GM18870 (cell line): ENCODE results near the gene MORN2.
A peak's percentile ranks its signal among the peaks of the same experiment; 100 is the strongest.
"Not testable (repeated sequence)": the region's sequence is repeated elsewhere in the genome, so short reads cannot be mapped to it uniquely, and the experiment has no call there.

ENCODE experiments used
- ATAC-seq: cut with Tn5 transposase; IDR thresholded peaks from one replicate; pipeline ENCODE4 v1.9.1; 2021; ENCODE audit warnings: moderate library complexity; ENCODE audit not compliant: unreplicated experiment

The MORN2 gene

DNA sequence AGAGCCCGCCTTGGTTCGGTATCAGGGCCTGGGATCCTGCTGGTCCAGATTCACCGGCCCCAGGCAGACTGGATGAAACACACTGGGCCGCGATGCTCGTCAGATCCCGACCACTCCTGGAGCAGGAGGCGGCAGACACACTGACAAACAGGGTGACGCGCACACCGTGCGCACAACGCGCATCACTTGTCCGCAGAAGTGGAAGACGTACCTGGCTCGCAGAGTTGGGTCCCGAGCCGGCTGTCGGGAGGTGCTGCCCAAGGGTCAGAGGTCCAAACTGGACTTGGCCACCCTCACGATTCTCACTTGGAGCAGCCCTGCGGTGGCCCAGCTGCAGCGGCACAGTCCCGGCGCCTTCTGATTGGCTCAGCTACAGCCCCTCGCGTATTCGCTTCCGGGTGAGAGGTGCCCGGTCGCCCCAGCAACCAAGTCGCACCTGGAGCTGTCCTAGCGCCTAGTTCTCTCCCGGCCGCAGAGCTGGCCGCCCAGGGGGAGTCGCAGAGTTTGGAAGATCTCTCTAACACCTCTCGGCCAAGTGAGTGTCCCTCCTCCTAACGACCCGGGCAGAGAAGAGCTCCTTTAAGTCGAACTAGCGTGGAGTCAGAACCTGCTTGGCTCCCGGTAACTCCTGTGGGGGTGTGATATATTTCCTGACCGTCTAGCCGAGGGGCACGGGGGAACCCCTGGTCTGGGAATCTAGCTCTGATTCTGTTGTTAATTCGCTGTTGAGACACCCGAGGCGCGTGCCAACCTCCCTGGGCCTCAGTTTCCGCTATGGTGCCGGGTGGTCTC, at the start of gene MORN2, which contains the start of gene DHX57:
Gene MORN2 (plus strand): TSS at position 401 of the 792 bp plus-strand sequence.
Gene DHX57 (minus strand): TSS at position 359 of the 792 bp plus-strand sequence. CDS start 7,529 bp downstream, outside the sequence.
- ATAC-seq: peak; percentile 97

DNA sequence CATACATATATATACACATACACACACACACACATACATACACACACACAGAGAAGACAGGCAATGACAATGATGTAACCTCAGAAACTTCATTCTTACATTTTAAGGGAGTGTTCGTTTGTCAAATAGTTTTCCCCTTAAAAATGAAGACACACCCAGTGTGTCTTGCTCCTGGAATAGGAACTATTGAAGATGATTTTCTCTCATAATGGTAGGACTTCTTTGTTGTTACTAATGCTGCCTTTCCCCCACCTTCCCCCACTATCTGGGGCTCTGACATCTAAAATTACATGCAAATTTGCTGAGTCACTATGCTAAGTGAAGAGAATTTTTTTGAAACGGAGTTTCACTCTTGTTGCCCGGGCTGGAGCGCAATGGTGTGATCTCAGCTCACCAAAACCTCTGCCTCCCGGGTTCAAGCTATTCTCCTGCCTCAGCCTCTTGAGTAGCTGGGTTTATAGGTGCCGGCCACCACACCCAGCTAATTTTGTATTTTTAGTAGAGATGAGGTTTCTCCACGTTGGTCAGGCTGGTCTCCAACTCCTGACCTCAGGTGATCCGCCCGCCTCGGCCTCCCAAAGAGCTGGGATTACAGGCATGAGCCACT, 48.1 kb upstream of the MORN2 start:
- ATAC-seq: not testable (repeated sequence)

GRCh38 chr2:38828460-38828859, 47.3 kb upstream of the MORN2 start:
- no peak for ATAC-seq

DNA sequence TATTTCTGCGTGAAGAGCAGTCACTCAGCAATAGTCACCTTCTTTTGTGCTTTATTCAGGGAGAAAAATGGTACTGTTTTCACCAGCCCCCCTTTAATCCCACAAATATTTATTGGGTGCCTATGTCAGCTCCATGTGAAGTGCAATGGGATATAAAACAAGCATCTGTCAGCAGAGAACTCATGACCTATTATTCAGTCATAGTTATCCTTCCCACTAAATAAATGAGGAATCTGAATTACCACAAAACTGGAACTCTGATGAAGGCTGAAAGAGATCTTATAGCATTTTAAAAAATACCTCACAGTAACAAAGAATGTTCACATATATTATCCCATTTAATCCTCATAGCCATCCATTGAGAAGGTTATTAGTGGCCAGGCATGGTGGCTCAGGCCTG, 45.8 kb upstream of the MORN2 start:
- no peak for ATAC-seq

DNA sequence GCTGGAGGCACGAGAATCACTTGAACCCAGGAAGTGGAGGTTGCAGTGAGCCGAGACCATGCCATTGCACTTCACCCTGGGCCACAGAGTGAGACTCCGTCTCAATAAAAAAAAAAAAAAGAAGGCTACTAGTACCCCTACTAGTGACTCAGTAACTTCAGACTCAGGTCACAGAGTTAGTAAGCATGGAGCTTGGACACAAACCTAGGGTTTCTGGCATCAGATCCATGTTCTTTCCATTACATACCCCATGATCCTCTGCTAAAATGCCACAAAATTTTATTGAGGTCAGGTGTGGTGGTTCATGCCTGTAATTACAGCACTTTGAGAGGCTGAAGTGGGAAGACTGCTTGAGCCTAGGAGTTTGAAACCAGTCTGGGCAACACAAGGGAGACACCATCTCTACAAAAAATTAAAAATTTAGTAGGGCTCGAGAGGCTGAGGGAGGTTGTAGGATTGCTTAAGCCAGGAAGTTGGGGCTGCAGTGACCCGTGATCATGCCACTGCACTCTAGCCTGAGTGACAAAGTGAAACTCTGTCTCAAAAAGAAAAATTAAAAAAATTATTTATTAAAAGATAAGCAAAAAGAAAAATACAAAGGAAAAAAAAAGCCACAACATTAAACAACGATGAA, 45.1 kb upstream of the MORN2 start:
- ATAC-seq: no peak

GRCh38 chr2:38835015-38835601, 40.7 kb upstream of the MORN2 start:
- ATAC-seq: no peak

- peak; percentile 95 for ATAC-seq
Observed at GRCh38 chr2:38835990-38836389, 39.8 kb upstream of the MORN2 start.

- no peak for ATAC-seq
Observed at GRCh38 chr2:38836791-38837190, 39.0 kb upstream of the MORN2 start.

DNA sequence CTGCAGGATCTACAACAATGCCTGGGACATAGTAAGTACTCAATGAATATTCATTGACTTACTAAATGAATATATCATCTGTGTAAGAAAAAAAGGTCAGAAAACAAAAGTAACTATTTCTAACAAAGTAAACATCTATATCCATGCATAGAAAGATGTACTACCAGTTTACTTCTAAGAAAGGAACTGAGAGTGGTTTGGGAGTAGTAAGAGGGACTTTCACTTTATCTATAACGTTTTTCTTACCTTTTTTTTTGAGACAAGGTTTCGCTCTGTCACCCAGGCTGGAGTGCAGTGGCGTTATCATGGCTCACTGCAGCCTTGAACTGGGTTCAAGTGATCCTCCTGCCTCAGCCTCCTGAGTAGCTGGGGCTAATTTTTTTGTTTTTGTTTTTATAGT, 25.7 kb upstream of the MORN2 start:
- ATAC-seq: peak; percentile 89

GRCh38 chr2:38856165-38856564, 19.6 kb upstream of the MORN2 start:
- no peak for ATAC-seq

GRCh38 chr2:38862476-38862875, 13.3 kb upstream of the MORN2 start:
- ATAC-seq: no peak

DNA sequence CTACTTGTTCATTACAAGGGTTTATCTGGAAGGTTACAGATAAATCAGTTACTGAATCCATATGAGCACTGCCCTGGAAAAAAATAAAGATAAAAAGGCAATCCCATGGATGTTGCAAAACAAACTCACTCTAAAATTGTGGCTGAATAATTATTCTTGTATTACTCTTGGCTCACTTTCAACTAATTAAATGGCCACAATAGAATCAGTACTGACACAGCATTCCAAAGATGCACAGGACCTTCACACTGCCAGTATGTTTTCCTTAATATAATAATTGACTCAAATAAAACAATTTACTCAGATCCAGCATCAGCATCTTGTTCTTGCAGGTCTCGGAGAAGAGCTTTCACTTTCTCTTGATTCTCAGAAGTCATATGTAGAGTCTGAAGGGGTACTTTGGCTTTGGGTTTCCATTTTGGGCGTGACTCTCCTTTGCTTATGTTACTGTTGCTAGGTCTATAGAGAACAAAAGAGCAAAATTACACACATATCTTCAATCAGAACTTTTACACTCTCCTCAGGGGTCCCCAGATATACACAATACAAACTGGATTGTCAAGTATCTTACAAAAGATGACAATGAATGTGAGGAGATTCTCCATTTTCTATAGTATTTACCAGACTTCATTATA, 12.6 kb upstream of the MORN2 start:
- ATAC-seq: no peak

DNA sequence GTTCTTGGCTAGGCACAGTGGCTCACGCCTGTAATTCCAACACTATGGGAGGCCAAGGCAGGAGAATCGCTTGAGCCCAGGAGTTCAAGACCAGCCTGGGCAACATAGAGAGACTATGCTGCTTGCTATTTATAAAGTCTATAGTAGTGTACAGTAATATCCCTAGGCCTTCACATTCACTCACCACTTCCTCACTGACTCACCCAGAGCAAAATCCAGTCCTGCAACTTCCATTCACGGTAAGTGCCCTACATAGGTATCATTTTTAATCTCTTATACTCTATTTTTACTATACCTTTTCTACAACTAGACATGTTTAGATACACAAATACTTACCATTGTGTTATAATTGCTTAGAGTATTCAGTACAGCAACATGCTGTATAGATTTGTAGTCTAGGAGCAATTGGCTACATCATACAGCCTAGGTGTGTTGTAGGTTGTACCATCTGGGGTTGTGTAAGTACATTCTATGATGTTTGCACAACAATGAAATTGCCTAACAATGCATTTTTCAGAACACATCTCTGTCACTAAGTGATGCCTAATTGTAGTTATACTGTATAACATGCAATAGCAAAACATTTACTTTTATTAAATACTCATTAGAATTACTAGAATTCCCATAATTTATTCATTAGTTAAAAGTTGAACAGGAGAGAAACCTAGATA, 8.9 kb upstream of the MORN2 start:
- no peak for ATAC-seq

- no peak for ATAC-seq
Observed at GRCh38 chr2:38871432-38871831, 4.3 kb upstream of the MORN2 start.

DNA sequence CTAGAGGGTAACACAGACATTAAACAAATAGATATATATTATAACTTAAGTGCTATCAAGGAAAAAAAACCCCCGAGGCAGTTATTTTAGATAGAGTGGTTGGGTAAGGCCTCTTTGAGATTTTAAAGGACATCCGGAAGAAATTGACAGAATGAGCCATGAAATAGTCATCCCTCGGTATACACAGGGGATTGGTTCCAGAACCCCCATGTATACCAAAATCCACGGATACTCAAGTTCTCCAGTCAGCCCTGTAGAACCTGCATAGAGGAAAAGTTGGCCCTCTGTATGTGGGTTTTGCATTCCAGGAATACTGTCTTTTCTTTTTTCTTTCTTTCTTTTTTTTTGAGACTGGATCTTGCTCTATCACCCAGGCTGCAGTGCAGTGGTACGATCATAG, 2.0 kb upstream of the MORN2 start:
- ATAC-seq: no peak

DNA sequence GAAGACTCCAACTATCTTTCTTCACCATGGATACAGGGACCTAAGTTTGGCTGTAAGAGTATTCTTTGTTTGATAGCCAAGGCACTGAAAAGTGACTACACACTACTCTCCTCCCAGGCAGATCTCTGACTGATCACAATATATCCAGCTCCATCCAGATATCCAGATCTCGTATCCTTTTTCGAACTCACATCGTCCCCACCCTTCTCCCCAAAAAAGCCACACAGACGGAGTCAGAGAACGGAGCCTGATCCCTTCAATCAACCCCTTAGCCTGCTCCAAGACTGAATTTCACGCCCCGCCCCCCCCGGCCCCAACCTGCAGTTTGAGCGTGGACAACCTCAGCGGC, 575 bp upstream of the MORN2 start:
- no peak for ATAC-seq

GRCh38 chr2:38876407-38876806, 631 bp downstream of the MORN2 start:
- ATAC-seq: no peak

DNA sequence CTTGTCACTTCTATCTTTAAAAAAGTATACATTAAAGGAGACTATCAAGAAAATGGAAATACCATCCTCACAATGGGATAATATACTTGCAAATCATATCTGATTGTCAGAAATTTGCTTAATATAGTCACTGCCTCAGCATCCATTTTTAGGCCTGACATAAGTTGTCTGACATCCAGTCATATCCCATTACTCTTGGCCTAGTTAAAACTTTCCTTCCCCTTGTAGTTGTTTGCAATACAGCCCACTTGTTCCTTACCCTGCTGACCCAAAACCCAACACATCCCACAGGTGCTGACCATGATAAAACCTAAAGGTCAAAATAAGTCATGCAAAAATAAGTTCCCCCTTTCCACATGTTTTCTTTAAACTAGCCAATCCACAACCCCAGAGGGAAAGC, 10.3 kb downstream of the MORN2 start:
- ATAC-seq: no peak

DNA sequence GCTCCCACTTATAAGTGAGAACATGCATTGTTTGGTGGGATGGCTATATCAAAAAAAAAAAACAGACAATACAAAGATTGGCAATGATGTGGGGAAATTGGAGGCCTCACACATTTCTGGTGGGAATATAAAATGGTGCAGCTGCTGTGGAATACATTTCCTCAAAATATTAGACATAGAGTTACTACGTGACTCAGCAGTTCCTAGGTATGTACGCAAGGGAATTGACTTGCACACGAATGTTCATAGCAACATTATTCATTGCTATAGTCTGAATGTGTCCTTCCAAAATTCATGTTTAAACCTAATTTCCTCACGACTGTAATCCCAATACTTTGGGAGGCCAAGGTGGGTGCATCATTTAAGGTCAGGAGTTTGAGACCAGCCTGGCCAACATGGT, 11.6 kb downstream of the MORN2 start:
- ATAC-seq: no peak

DNA sequence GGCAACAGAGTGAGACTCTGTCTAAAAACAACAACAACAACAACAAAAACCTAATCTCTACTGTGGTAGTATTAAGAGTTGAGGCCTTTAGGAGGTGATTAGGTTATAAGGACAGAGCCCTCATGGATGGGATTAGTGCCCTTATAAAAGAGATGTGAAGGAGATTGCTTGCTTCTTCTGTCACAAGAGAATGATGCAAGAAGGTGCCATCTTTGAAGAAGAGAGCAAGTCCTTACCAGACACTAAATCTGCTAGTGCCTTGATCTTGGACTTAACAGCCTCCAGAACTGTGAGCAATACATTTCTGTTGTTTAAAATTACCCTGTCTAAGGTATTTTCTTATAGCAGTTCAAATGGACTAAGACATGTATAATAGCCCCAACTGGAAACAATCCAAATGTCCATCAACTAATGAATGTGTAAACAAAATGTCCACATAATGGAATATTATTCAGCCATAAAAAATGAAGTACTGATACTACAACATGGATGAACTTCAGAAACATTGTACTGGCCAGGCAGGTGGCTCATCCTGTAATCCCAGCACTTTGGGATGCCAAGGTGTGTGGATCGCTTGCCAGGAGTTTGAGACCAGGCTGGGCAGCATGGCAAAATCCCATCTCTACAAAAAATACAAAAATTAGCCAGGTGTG, 12.3 kb downstream of the MORN2 start:
- ATAC-seq: no peak
